HG03354 (cell line): ENCODE data around the gene RUBCN.
A peak's percentile ranks its signal among the peaks of the same experiment; 100 is the strongest.
"Not testable (repeated sequence)": the region's sequence is repeated elsewhere in the genome, so short reads cannot be mapped to it uniquely, and the experiment has no call there.

ENCODE experiments used
- ATAC-seq: cut with Tn5 transposase; IDR thresholded peaks from one replicate; pipeline ENCODE4 v1.9.1; 2021; ENCODE audit warnings: mild to moderate bottlenecking; ENCODE audit not compliant: unreplicated experiment, poor library complexity, severe bottlenecking

The RUBCN gene

DNA sequence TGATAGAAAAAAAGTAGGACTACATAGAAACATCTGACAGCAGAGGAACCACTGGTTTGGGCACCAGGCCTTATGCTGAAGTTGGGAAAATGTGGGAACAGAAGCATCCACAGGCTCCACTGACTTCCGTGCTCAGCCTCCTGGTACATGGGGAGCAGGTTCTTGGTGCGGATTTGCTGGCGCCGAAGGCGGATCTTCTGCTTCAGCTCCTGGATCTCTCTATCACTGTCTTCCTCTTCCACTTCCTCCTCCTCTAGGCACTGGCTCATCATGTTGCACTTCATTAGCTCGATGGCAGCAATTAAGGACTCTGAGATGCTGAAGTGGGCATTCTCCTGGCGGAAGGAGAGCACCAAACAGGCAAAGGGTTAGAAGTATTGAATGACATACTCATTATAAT, 42.5 kb downstream of the RUBCN start:
- ATAC-seq, result no peak

DNA sequence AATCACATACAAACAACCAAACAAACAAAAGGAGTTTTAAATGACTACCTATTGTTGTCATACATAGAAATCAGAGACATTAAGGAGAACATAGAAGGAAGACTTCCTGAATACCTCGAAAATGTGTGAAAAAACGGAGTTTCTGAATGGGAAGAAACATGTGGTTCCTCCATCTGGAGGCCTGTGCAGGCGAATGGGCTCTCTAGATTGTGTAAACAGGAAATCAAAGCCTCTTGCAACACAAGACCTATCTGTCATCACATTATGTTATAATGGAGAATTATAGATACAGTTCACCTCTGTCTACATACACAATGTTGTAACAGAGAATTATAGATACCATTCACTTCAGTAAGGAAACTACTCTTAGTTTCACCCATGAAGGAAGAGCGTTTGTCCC, 44.1 kb downstream of the RUBCN start:
- no peak for ATAC-seq

DNA sequence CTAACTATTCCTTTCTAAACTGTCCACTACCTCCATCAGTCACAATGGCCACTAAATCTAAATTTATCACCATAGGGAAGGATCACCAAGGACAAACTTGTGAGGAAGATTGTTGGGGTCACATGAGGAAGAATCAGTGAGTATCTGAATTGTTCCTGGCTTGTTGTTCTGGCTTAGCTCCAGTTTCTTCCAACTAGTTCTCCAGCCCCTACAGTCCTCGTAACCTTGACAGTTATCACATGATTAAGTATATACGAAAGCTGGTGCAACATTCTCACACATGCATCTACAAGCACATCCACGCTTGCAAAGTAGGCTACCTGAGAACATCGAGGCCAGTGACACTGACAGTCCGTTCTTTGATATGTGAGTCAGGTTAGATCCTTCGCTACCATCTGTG, 46.0 kb downstream of the RUBCN start:
- ATAC-seq, result no peak

GRCh38 chr3:197687570-197687969, 49.1 kb downstream of the RUBCN start:
- ATAC-seq, result no peak

- ATAC-seq, result no peak
Observed at GRCh38 chr3:197686899-197687298, 49.8 kb downstream of the RUBCN start.

- ATAC-seq, result no peak
Observed at GRCh38 chr3:197685546-197685945, 51.2 kb downstream of the RUBCN start.

DNA sequence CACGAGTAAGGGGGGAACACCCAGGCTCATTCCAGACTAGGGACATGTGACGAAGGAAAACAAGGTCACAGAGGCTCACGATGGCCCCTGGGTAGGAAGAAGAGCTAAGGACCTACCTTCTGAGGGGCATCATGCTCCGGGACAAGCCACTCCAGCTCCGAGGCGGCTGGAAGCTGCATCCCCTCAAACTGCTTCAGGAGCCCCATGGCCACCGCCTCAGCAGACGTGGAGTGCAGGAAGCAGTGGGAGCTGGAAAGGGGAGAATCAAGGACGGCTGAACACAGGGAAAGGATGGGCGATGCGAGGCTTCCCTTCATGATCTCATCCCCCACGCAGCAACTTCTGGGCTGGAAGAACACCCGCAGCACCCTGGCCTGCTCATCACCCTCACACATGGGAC, 53.5 kb downstream of the RUBCN start:
- no peak for ATAC-seq

GRCh38 chr3:197682713-197683112, 54.0 kb downstream of the RUBCN start:
- ATAC-seq, result no peak

GRCh38 chr3:197680955-197681521, 55.7 kb downstream of the RUBCN start:
- ATAC-seq, result no peak

DNA sequence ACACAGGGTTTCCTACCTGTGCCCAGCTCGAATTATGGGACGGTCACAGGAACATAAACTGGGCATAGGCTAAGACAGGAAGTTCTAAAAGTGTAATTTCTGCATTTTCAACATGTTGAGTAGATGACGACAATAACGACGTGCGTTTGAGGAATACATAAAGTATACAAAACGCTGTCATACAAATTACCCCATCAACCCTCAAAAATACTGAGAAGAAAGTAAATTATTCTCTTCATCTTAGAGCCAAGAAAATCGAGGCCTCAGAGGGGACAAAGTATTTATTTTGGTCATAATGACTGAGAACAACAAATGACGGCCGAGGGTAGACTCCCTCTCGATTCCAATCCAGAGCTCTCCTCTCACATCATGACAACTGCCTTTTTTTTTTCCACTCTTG, 60.8 kb downstream of the RUBCN start:
- no peak for ATAC-seq

DNA sequence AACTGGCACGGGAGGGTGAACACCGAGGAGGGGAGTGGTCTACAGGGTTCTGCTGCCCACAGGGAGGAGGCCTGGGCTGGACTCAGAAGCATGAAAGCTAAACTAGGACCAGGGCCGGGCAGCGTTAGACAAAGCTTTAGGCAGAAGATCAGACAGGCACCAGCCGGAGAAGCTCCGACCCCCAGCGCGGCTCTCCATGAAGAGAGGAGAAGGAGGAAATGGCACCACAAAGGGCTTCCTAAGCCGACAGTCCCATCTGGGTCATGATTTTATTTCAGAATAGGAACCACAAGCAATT, 61.2 kb downstream of the RUBCN start:
- no peak for ATAC-seq

DNA sequence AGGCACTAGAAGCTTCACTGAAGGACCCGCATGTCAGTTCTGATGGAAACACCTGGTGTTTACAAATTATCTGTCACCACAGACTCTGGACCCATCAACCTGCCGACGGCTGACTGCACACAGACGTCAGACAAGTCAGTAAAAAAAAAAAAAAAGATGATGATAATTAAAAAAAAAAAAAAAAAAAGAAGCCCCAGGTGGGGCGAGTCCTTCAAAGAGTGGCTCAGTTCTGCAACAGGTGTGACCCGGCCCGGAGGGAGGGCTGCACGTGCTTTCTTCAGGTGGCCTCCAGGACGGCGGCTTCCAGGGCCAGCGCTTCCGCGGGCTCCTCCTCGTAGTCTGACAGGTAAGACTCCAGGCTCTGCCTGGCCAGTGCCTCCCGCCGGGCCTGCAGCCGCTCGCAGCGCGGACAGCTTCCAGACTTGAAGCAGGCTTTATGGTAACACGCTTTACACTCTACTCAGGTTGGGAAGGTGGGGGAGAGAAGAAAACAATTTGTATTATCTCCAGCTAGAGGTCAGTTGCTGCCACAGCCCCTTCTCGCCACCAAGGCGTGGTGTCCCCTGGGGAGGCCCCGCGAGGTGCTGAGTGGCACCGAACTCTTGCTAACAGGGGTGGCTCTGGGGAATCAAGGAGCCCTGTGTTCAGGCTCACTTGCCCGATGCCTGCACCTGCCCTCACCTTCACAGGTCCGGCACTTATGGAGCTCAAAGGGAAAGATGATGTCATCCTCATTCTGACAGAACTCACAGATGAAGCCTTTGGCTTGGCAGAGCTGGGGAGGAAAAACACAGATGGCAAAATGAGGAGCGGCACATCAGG, 61.8 kb downstream of the RUBCN start:
- no peak for ATAC-seq

DNA sequence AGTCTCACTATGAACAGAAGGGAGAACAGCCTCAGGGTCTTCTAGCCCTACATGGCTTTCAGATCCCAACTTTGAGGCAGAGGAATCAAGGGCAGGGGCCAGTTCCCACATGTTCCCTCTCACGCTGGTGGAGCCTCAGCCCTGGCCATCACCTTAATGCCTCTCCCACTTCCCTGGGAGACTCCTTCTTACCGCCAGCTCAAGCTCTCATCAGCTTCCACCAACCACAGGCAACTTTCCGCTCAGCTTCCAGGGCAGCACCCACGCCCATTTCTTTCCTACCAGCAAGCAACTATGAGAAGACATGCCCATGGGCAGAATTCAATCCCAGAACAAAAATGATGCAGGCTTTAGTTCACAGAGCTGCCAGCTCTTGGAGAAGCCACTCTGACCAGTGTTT, 63.5 kb downstream of the RUBCN start:
- ATAC-seq, result no peak

DNA sequence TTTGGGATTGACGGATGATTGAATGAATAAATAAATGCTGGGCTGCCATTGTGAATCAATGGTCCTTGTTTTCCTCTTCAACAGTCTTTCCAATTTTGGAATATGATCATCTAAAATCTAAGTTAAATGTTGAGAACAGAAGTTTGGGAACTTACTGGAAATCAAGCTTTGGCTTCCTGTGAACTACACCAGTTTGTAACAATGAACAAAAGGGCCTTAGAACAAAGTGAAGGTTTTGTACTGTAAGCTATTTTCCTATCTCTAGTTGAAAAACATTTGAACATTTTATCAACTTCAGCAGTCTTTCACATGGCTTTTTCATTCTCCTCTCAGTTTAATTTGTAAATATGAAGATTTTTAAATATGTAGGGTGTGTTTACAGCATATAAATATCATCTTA, 66.3 kb downstream of the RUBCN start:
- ATAC-seq, result no peak

- ATAC-seq, result no peak
Observed at GRCh38 chr3:197667968-197668367, 68.7 kb downstream of the RUBCN start.

DNA sequence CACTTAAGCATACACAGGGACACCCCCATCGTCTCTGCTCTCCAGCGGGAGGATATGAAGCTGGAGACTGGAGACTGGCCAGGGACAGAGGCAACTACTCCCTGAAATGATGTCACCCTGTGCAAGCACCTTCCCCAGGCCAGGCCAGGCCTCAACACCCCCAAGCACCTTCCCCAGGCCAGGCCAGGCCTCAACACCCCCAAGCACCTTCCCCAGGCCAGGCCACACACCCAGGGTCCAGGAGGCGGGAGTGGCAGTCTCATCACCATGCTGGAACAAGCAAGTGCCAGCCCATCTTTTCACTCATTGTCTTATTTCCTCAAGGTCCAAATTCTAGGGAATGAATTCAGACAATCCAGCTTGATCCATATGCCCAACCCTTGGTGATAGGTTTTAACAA, 69.4 kb downstream of the RUBCN start:
- not testable (repeated sequence) for ATAC-seq

- not testable (repeated sequence) for ATAC-seq
Observed at GRCh38 chr3:197666221-197666842, 70.4 kb downstream of the RUBCN start.

GRCh38 chr3:197665549-197665948, 71.2 kb downstream of the RUBCN start:
- ATAC-seq, result peak; percentile 15

GRCh38 chr3:197665142-197665491, 71.6 kb downstream of the RUBCN start:
- ATAC-seq, result peak; percentile 92

DNA sequence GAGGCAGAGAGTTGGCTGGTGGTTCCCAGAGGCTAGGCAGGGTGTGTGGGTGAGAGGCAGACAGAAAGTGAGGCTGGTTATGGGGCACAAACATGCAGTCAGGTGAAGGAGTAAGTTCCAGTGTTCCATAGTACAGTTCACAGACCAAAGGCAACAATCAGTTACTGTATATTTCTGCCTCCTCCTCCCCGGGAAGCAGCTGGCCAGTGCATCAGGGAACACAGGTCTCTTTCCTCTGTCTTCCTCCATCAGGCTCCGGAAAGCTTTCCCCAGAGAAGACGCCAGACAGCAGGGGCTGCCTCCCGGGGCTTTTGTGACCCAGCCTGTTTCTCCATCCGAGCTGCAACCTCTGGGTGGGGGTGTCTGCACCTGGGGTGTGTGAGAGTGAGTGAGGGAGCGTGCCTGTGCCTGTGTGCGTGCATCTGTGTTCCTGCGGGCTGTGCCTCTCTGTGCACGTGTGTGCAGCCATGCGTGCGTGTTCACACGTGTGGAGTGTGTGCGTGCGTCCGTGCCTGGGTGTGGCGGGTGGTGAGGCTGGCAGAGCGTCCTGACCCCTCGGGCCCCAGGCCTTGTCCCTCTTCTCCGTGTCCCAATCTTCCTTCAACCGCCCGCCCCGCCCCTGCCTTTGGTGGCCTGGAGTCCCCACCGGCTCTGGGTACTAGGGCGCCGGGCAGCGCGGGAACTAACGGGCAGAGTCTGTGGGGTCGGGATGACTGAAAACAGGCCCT, 72.1 kb downstream of the RUBCN start:
- ATAC-seq, result peak; percentile 67
